Lower lobe of right lung (tissue), 2 donors: ENCODE data around the gene CCDC157. TPM values are rescaled to one million over a fixed set of nuclear protein-coding genes. Genes with fewer than 3 reads are reported as not detected.

Experiments
- ATAC-seq, 2 donors: fragments of 200-7000 bp; cut with Tn5 transposase; one replicate each; pipeline ENCODE4 v1.9.1; 2020 to 2022; ENCODE audit warnings: mild to moderate bottlenecking in 2 of 2, moderate library complexity in 2 of 2
- DNase-seq: peaks from one replicate; pipeline ENCODE4 v3.0.0-alpha.2; 2020
- H3K27ac ChIP-seq: fragments of 200-600 bp; one replicate; pipeline ENCODE4 v1.8.0; 2022
- H3K27me3 ChIP-seq: fragments of 200-600 bp; one replicate; pipeline ENCODE4 v1.8.0; 2022; ENCODE audit warnings: low read depth
- H3K36me3 ChIP-seq: fragments of 200-600 bp; one replicate; pipeline ENCODE4 v1.8.0; 2022; ENCODE audit warnings: mild to moderate bottlenecking
- H3K4me1 ChIP-seq: fragments of 200-600 bp; one replicate; pipeline ENCODE4 v1.8.0; 2022
- H3K4me3 ChIP-seq: fragments of 200-600 bp; one replicate; pipeline ENCODE4 v1.8.0; 2022; ENCODE audit warnings: mild to moderate bottlenecking
- H3K9me3 ChIP-seq: fragments of 200-600 bp; one replicate; pipeline ENCODE4 v1.8.0; 2022
- intact Hi-C: fragments of 100-400 bp; cut with DNase I; formaldehyde crosslinking; loops from one replicate; pipeline ENCODE4 v1.11.0; 2022
- total RNA-seq: library from RNA; stranded (reverse); fragmentation: NEBNext Ultra II Directional; extraction: Animal tissue kit (Norgen Biotek cat#: 25700); gene quantifications from one replicate; pipeline ENCODE4 v1.2.1, GENCODE V29; 2021
- TF ChIP-seq, protein P1 (sequence below): fragments of 200-600 bp; IDR thresholded peaks from one replicate; pipeline ENCODE4 v1.8.0; 2022; ENCODE audit warnings: antibody characterized with exemption, mild to moderate bottlenecking
- donor health status: DM: no; HTN: yes; CAD: no; lungs with severe emphysema.

Gene CCDC157
- total RNA-seq, 1 donor from 2014 or later: 5.2 TPM

DNA sequence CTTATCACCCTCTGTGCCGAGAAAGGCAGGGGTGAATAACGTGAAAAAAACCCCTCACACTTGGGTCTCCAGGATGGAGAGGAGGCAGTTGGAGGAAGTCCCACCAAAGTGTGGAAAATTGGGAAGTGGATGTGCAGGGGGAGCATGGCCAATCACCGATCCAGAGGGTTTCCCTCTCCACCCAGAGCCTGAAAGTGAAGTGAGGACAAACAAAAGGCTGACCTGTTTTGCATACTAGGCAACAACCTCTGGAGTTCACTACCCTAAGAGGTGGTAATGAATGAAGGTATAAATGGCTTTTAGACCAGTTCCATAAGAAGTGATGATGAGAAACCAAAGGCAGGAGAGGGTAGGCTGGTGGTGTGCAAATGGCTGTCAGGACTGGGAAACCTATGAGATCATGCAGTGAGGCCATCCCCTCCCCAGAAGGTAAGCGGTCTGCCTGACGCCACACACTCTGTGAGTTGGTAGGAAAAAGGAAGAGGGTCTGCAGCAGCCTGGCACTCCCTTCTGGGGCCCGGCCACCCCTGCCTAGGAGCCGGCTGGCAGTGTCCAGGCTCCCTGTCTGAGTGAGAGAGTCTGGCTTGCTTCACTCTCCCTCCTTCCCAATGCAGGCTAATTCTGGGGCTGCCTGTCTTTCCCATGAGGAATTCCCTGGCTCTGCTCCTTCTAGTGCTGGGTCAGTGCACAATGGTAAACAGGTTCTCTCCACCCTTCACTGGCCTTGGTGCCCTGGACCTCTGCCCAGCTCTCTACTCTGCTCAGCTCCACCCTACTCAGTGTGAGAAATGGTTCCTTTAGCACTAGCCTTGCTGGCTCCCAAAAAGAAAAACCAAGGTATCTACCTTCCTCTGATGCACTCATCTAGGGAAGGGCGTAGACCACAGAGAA lies 45.7 kb upstream of the CCDC157 start:
- Histone ChIP-seq H3K36me3 (peaks cover 5% of the 10 kb centered on the region), H3K4me3 (no peak overlapping the region)

DNA sequence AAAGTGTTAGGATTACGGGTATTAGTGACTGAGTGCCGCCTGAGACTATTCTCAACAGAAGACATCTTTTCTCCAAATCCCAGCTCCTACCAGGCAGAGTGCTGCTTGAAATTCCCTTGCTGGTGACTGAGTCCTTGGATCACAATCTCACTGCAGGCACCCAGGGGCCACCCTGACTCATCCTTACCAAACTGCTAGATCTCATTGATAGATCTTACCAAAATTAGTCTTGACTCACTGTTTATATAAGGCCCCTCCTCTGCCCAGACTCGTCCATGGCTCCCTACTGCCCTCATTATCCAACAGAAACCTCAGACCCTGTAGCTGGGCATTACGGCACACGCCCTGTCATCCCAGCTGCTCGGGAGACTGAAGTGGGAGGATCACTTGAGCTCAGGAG lies 44.8 kb upstream of the CCDC157 start:
- ATAC-seq (no peak), DNase-seq (no peak)
- peaks cover 98% of the 10 kb centered on the region for H3K4me1 ChIP-seq
- intact Hi-C loops: no loop called here
- H3K27ac ChIP-seq: peak overlapping the region; percentile 91
- TF ChIP-seq, protein P1, sequence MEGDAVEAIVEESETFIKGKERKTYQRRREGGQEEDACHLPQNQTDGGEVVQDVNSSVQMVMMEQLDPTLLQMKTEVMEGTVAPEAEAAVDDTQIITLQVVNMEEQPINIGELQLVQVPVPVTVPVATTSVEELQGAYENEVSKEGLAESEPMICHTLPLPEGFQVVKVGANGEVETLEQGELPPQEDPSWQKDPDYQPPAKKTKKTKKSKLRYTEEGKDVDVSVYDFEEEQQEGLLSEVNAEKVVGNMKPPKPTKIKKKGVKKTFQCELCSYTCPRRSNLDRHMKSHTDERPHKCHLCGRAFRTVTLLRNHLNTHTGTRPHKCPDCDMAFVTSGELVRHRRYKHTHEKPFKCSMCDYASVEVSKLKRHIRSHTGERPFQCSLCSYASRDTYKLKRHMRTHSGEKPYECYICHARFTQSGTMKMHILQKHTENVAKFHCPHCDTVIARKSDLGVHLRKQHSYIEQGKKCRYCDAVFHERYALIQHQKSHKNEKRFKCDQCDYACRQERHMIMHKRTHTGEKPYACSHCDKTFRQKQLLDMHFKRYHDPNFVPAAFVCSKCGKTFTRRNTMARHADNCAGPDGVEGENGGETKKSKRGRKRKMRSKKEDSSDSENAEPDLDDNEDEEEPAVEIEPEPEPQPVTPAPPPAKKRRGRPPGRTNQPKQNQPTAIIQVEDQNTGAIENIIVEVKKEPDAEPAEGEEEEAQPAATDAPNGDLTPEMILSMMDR: no peak
- H3K9me3 ChIP-seq: no peaks in the 10 kb centered on the region
- no peak overlapping the region for H3K4me3 ChIP-seq
- H3K36me3 ChIP-seq: peaks cover 5% of the 10 kb centered on the region
- no peaks in the 10 kb centered on the region for H3K27me3 ChIP-seq

More for the DNA sequence above, 45.7 kb upstream of the CCDC157 start:
- TF ChIP-seq, protein P1: no peak
- peak overlapping the region; percentile 91 for H3K27ac ChIP-seq
- ATAC-seq (peak; percentile 84 to 85), DNase-seq (peak; percentile 77)
- peaks cover 98% of the 10 kb centered on the region for H3K4me1 ChIP-seq
- no peaks in the 10 kb centered on the region for H3K9me3 ChIP-seq
- no peaks in the 10 kb centered on the region for H3K27me3 ChIP-seq
- intact Hi-C loops: no loop called here

DNA sequence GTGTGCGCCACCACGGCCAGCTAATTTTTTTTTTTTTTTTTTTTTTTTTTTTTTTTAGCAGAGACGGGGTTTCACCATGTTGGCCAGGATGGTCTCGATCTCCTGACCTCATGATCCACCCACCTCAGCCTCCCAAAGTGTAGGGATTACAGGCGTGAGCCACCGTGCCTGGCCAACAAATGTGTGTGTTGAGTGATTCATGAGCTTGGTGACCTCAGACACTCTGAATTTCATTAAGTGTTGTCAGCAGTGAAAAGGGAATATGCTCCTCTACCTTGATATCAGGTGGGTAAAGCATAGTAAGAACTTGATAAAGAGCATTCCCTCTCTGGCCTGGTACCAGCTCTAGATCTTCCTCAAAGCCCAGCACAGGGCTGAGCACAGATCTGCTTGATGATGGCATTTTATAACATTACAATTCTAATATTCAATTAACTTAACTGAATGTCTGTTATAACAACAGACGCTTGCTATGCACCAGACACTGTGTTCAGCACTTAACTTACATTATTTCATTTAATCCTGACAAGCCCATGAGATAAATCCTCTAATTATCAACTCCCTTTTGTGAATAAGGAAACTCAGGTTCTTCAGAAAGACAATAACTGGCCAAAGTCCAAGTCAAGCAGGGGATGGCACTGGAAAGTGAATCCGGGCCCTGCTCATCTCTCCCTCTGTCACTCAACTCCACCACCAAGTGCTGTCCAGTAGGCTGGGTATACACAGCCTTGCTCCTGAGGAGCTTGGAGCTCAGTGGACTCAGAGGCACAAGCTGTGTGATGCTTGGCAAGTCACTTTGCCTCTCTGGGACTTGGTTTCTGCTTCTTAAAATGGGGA lies 43.1 kb upstream of the CCDC157 start:
- Histone ChIP-seq H3K27me3 (no peaks in the 10 kb centered on the region), H3K27ac (no peak overlapping the region), H3K36me3 (peaks cover 12% of the 10 kb centered on the region), H3K4me3 (no peak overlapping the region), H3K4me1 (peaks cover 98% of the 10 kb centered on the region), H3K9me3 (no peaks in the 10 kb centered on the region)
- intact Hi-C loops: no loop called here
- ATAC-seq (no peak), DNase-seq (no peak)
- TF ChIP-seq, protein P1: no peak

- Histone ChIP-seq H3K36me3 (peaks cover 20% of the 10 kb centered on the region), H3K27ac (peak overlapping the region; percentile 24), H3K4me1 (peaks cover 98% of the 10 kb centered on the region), H3K27me3 (no peaks in the 10 kb centered on the region), H3K9me3 (no peaks in the 10 kb centered on the region), H3K4me3 (no peak overlapping the region)
- no peak for DNase-seq
- TF ChIP-seq, protein P1: no peak
- ATAC-seq: no peak
- intact Hi-C loops: no loop called here
These were observed 41.9 kb upstream of the CCDC157 start for GRCh38 chr22:30314915-30315314.

GRCh38 chr22:30315962-30316576 lies 40.7 kb upstream of the CCDC157 start:
- Histone ChIP-seq H3K9me3 (no peaks in the 10 kb centered on the region), H3K27ac (no peak overlapping the region), H3K4me3 (no peak overlapping the region), H3K36me3 (peaks cover 32% of the 10 kb centered on the region), H3K4me1 (peaks cover 98% of the 10 kb centered on the region), H3K27me3 (no peaks in the 10 kb centered on the region)
- intact Hi-C loops: no loop called here
- ATAC-seq (no peak), DNase-seq (no peak)
- TF ChIP-seq, protein P1: no peak
